Stimulated activated CD4-positive, alpha-beta T cell treated with anti-CD3 and anti-CD28 coated beads, Interleukin-4, amount 100 ng/mL, for 24 hours (primary cell): ENCODE measurements around the gene AGAP9.
"Not testable (repeated sequence)": the region's sequence is repeated elsewhere in the genome, so short reads cannot be mapped to it uniquely, and the experiment has no call there.

Source experiments
- DNase-seq: peaks from one replicate; pipeline ENCODE4 v3.0.0-alpha.2; 2020

Gene AGAP9

DNA sequence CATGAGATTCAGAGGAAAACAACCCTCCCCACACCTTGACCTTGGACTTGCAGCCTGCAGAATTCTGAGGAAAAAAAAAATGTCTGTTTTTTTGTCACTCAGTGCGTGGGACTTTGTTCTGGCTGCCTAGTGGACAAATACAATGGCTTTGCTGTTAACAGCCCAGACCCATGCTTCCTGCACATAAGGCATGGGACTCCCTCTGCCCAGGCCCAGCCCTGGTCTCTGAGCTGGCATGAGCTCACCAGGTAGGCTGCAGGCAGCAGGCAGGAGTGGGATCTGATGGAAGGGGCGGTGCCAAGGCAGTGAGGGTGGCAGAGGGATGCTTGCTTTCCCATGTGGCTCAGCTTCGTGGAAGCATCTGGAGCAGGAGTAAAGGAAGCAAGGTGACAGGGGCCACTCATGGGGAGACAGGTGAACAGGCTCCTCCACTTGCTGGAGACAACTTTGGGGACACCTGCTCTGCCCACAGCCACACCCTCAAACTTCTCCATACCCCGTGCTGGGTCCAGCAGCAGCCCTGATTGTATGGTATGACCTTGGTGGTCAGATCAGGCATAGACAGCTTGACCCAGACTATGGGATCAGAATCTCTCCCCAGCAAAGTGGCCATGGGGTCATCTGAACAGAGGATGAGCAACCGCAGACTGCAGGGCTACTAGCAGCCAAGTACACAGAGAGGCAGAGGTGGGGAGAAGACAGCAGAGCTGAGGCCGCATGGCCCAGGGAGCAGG, 66.5 kb downstream of the AGAP9 start:
- no peak for DNase-seq

DNA sequence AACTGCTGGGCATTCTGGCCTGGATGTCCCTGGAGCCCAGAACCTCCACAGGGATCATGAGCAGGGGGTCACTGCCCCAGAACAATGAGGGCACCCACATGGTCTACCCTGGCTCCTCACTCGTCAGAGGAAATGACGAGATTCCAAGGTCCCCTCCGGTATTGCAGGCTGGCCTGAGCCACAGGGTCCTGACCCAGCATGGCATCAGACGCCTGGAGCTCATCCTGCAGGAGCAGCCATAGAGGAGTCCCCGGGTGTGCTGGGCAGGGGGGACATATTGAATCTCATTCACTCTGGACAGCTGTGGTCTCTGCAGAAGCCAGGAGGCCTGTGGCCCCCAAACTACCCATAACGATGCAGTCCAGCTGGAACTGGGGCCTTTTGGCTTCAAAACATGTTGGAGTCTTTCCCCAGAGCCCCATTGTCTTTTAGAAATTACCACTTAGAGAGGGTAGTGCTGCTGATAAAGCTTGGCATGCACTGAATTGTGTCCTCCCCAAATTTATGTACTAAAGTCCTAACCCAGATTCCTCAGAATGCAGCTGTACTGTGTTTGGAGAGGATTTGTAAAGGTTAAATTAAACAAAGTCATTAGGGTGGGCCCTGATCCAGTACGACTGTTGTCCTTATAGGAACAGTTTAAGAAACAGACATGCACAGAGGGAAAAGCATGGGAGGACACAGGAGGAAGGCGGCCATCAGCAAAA, 67.2 kb downstream of the AGAP9 start:
- no peak for DNase-seq

DNA sequence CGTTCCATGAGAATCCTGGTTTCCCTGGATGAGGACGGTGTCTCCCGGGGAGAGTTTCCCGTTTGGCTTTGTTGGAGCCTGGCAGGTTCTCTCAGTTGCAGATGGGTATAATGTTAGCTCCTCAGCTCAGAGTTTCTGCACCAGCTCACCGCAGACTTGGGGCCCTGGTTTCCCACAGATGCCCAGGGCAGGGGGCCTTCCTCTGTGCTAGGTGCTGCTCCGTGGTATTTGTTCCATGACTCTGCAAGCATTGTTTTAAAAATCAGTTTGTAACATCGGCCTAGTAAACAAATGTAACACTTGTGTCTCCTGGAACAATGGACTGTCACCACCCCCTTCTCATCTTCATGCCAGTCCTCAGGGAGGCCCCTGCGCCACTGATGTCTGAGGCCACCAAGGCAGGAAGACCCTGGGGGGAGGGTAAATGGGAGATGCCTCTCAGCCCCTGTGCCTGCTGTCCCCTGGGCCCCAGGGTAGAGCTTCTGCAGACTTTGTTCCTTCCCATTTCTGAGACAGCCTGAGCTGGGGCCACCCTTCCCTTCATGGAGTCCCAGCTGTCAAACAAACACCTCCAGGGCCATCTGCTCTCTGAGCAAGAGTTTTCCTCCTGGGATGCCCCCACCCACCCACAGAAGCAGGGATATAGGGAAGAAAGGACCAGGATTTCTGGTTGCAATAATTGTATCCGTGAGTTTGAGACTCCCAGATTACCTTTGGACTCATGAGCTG, 67.9 kb downstream of the AGAP9 start:
- not testable (repeated sequence) for DNase-seq

DNA sequence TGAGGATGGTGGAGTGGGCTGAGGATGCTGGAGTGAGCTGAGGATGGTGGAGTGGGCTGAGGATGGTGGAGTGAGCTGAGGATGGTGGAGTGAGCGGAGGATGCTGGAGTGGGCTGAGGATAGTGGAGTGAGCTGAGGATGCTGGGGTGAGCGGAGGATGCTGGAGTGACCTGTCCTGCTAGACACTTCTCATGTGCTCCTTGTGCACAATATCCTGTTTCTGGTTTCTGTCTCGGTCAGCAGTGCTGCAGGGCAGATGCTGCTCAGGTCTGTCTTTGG, 68.7 kb downstream of the AGAP9 start:
- DNase-seq: no peak

DNA sequence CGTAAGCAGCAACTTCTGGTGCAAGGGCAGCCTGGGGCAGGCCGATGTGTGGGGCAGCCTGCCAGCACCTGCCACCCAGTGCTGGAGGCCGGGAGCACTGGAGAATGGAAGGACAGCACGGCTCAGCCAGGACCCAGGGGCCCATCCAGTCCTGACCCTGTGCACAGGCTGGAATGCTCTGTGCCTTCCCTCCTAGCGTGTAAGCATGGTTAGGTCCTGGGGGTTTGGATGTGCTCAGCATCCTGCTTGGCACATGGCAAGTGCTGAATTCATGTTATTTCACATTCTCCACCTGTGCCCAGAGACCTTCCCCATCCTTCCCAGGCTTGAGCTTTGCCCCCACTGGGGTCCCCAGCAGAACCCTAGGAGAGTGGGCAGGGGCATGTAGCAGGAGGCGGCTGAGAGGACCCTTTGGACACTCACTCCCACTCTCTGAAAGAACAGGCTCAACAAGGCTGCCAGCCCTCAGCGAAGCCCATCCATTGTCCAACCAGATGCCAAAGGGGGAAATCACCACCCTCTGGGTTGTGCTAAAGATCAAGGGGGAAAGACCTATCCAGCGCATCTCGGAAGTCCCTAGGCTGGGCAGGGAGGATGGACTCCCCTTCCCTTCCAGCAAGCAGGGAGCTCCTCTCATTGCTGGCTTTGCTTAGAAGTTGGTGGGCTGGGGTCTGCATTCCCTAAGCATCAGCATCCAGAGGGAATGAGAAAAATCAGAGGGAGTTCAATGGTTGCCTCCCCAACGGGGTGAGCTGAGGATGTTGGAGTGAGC, 69.2 kb downstream of the AGAP9 start:
- DNase-seq: no peak

DNA sequence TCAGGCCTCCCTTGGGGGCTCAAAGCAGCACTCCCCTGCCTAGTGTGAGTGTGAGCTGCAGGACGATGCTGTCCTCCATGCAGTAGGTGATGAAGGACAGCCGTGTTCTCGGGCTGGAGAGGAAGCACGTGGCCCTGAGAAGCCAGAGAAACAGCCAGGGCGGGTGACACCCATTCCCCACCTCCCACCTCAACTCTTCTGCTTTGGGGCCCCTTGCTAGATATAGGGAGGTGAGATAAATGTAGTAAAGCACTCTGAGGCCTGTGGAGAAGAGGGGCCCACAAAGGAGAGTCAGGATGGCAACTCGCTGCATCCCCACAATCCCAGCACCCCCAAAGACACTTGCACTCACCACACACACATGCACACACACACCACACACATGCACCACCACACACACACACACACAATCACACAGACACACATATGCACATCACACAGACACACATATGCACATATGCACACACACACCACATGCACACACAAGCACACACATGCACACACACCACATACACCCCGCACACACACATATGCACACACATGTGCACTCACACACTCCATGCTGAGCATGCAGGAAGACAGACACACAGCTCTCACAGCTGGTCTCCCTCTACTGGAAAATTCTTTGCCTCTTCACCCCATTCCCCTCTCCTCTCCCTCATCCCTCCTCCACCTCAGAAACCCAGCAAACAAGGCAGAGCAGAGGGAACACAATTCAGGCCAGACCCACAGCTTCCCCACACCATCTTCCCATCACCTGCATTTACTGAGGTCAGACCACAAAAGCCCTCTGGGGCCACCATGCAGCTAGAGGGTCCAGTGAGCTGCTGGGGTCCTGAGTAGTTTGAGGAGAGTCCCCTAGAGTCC, 70.1 kb downstream of the AGAP9 start:
- DNase-seq: no peak

DNA sequence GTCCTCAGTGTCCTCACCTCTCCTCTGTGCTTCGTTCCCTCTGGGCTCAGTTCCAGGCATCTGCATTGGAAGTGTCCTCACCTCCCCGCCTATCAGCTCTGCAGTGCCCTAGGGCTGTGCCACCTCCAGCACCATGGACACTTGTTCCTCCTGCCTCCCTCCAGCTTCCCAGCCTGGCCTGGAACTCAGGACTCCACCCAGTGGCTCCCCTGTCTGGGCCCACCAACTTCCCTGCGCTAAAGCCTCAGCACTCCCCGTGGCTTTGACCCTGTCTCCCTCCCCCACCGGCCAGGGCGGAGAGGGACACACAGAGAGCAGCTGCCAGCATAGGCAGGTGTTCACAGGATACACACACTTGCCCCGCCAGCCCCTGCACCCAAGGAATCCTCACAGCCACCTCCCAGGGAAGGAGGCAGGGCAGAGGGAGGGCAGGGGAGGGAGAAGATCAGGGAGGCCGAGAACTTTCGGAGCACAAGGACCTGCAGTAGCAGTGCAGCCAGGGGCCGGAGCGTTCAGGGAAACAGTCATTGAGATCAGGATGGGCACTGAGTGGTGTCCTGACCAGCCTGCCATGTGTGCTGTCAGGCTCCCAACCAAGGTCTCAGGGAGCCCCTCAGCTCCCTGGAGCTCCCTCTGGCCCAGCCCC, 70.8 kb downstream of the AGAP9 start:
- no peak for DNase-seq

DNA sequence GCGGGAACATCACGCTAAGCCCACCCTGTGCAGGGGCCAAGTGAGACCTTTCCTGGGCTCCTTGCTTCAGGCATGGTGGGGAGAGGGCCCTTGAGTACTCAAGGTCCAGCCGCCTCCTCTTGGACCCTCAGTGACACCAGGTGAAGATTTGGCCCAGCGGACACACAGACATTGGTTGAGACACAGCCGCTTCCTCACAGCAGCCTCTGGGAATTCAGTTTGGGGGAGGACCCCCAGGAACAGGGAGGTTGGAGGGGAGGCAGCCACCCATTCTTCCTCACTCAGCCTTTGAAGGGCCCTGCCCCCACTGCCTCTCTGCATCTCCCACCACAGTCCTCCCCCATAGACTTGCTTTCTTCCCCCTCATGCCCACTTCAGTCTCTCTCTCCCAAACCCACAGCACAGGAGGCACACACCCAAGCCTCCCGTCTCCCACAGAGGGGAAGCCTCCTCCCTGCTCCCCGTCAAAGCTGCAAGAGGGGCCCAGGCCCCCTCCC, 71.4 kb downstream of the AGAP9 start:
- DNase-seq: no peak
